ENCODE results near the gene MYCBPAP.

DNA sequence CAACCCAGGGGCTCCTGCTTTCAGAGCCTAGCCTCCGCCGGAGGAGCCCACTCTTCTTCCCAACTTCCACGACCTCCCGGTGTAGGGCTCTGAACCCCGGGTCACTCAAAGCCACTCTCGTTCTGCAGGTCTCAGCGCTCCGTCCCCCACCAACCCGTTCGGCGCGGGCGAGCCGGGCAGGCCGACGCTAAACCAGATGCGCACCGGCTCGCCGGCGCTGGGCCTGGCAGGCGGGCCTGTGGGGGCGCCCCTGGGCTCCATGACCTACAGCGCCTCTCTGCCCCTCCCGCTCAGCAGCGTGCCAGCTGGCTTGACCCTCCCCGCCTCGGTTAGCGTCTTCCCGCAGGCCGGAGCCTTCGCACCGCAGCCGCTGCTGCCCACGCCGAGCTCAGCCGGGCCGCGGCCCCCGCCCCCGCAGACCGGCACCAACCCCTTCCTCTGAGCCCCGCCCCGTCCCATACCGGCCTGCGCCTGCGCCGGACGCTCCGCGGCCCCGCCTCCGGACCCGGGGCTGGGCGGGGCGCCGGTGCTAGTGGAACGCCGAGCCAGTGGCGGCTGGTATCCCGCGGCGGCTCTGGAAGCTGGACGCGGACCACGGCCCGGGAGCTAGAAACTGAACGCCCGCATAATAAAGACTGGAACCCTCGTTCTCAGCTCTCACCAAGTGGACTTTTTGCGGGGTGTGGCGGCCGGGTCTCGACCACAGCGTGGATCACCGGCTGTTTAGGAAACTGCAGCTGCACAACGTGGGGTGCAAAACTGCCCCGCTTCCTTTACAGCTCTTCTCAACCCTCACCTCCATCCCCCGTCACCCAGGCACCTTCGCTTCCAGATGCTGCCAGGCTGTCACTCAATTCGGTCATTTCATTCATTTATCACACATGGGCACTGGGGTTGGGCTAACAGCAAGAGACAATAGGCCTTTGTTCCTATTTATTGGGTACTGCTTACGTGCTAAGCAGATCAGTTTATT, 33.8 kb downstream of the MYCBPAP start:
- TF ChIP-seq POLR2A (IDR thresholded peaks at IDR 0.05): peak in 1 of 4 donors; percentile 57
- TF ChIP-seq, protein P1, sequence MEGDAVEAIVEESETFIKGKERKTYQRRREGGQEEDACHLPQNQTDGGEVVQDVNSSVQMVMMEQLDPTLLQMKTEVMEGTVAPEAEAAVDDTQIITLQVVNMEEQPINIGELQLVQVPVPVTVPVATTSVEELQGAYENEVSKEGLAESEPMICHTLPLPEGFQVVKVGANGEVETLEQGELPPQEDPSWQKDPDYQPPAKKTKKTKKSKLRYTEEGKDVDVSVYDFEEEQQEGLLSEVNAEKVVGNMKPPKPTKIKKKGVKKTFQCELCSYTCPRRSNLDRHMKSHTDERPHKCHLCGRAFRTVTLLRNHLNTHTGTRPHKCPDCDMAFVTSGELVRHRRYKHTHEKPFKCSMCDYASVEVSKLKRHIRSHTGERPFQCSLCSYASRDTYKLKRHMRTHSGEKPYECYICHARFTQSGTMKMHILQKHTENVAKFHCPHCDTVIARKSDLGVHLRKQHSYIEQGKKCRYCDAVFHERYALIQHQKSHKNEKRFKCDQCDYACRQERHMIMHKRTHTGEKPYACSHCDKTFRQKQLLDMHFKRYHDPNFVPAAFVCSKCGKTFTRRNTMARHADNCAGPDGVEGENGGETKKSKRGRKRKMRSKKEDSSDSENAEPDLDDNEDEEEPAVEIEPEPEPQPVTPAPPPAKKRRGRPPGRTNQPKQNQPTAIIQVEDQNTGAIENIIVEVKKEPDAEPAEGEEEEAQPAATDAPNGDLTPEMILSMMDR (IDR thresholded peaks at IDR 0.05): peak in 3 of 6 experiments; percentile 8 to 28 (median 14)
